ENCODE data around the gene STMN3.

The STMN3 gene

DNA sequence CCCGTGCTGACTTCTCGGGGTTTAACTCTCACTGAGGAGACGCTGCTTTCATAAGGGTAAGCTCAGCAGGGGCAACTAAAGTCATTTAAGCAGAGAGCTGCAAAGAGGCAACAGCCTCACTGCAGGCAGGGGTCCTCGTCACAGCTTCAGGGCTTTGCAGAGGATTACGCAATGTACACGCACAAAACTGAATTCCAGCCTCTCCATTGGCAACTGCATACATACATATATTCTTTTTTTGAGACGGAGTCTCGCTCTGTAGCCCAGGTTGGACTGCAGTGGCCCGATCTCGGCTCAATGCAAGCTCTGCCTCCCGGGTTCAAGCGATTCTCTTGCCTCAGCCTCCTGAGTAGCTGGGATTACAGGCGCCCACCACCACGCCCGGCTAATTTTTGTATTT lies 28.7 kb downstream of the STMN3 start (continued):
- TF ChIP-seq ZNF157 (tag by site-specific recombination; IDR thresholded peaks at IDR 0.05): no peak
- no peak for TF ChIP-seq ZNF140 (tag by site-specific recombination; IDR thresholded peaks at IDR 0.05)
- no peak for TF ChIP-seq ZNF501 (tag by site-specific recombination; IDR thresholded peaks at IDR 0.05)
- TF ChIP-seq, protein P1, sequence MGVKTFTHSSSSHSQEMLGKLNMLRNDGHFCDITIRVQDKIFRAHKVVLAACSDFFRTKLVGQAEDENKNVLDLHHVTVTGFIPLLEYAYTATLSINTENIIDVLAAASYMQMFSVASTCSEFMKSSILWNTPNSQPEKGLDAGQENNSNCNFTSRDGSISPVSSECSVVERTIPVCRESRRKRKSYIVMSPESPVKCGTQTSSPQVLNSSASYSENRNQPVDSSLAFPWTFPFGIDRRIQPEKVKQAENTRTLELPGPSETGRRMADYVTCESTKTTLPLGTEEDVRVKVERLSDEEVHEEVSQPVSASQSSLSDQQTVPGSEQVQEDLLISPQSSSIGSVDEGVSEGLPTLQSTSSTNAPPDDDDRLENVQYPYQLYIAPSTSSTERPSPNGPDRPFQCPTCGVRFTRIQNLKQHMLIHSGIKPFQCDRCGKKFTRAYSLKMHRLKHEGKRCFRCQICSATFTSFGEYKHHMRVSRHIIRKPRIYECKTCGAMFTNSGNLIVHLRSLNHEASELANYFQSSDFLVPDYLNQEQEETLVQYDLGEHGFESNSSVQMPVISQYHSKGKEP (tag by site-specific recombination; IDR thresholded peaks at IDR 0.05): 0 out of 2 replicates have a peak, but pooled peaks have one; percentile 32
- TF ChIP-seq, protein P2, sequence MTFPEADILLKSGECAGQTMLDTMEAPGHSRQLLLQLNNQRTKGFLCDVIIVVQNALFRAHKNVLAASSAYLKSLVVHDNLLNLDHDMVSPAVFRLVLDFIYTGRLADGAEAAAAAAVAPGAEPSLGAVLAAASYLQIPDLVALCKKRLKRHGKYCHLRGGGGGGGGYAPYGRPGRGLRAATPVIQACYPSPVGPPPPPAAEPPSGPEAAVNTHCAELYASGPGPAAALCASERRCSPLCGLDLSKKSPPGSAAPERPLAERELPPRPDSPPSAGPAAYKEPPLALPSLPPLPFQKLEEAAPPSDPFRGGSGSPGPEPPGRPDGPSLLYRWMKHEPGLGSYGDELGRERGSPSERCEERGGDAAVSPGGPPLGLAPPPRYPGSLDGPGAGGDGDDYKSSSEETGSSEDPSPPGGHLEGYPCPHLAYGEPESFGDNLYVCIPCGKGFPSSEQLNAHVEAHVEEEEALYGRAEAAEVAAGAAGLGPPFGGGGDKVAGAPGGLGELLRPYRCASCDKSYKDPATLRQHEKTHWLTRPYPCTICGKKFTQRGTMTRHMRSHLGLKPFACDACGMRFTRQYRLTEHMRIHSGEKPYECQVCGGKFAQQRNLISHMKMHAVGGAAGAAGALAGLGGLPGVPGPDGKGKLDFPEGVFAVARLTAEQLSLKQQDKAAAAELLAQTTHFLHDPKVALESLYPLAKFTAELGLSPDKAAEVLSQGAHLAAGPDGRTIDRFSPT (tag by site-specific recombination; IDR thresholded peaks at IDR 0.05): no peak
- no peak for TF ChIP-seq ZNF169 (tag by site-specific recombination; IDR thresholded peaks at IDR 0.05)
- no peak for TF ChIP-seq ZNF292 (tag by site-specific recombination; IDR thresholded peaks at IDR 0.05; ENCODE audit: borderline replicate concordance, low read depth)
- TF ChIP-seq ZNF366 (tag by site-specific recombination; conservative IDR thresholded peaks at IDR 0.05): no peak
- peak; percentile 77 for TF ChIP-seq ZBTB8A (tag by site-specific recombination; IDR thresholded peaks at IDR 0.05)
- TF ChIP-seq MEIS1 (CRISPR knock-in tag; IDR thresholded peaks at IDR 0.05; ENCODE audit: borderline replicate concordance): no peak
- no peak for TF ChIP-seq PRDM1 (tag by site-specific recombination; IDR thresholded peaks at IDR 0.05)
- no peak for TF ChIP-seq ZBTB1 (tag by site-specific recombination; IDR thresholded peaks at IDR 0.05)
- TF ChIP-seq KLF1 (tag by site-specific recombination; IDR thresholded peaks at IDR 0.05): no peak
- TF ChIP-seq, protein P3, sequence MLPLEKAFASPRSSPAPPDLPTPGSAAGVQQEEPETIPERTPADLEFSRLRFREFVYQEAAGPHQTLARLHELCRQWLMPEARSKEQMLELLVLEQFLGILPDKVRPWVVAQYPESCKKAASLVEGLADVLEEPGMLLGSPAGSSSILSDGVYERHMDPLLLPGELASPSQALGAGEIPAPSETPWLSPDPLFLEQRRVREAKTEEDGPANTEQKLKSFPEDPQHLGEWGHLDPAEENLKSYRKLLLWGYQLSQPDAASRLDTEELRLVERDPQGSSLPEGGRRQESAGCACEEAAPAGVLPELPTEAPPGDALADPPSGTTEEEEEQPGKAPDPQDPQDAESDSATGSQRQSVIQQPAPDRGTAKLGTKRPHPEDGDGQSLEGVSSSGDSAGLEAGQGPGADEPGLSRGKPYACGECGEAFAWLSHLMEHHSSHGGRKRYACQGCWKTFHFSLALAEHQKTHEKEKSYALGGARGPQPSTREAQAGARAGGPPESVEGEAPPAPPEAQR (tag by site-specific recombination; IDR thresholded peaks at IDR 0.05): no peak
- TF ChIP-seq, protein P4, sequence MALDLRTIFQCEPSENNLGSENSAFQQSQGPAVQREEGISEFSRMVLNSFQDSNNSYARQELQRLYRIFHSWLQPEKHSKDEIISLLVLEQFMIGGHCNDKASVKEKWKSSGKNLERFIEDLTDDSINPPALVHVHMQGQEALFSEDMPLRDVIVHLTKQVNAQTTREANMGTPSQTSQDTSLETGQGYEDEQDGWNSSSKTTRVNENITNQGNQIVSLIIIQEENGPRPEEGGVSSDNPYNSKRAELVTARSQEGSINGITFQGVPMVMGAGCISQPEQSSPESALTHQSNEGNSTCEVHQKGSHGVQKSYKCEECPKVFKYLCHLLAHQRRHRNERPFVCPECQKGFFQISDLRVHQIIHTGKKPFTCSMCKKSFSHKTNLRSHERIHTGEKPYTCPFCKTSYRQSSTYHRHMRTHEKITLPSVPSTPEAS (tag by site-specific recombination; IDR thresholded peaks at IDR 0.05): no peak
- no peak for TF ChIP-seq YY1 (tag by site-specific recombination; IDR thresholded peaks at IDR 0.05)
- no peak for TF ChIP-seq ZNF768 (tag by site-specific recombination; IDR thresholded peaks at IDR 0.05)
- TF ChIP-seq, protein P5, sequence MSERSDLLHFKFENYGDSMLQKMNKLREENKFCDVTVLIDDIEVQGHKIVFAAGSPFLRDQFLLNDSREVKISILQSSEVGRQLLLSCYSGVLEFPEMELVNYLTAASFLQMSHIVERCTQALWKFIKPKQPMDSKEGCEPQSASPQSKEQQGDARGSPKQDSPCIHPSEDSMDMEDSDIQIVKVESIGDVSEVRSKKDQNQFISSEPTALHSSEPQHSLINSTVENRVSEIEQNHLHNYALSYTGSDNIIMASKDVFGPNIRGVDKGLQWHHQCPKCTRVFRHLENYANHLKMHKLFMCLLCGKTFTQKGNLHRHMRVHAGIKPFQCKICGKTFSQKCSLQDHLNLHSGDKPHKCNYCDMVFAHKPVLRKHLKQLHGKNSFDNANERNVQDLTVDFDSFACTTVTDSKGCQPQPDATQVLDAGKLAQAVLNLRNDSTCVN (tag by site-specific recombination; optimal IDR thresholded peaks at IDR 0.05): no peak
- TF ChIP-seq, protein P6, sequence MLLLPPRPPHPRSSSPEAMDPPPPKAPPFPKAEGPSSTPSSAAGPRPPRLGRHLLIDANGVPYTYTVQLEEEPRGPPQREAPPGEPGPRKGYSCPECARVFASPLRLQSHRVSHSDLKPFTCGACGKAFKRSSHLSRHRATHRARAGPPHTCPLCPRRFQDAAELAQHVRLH (tag by site-specific recombination; IDR thresholded peaks at IDR 0.05): no peak
- no peak for TF ChIP-seq ZNF76 (tag by site-specific recombination; IDR thresholded peaks at IDR 0.05; ENCODE audit: borderline replicate concordance, low read depth)
- no peak for TF ChIP-seq GFI1B (tag by site-specific recombination; IDR thresholded peaks at IDR 0.05)
- no peak for TF ChIP-seq ZNF223 (tag by site-specific recombination; IDR thresholded peaks at IDR 0.05)
- no peak for TF ChIP-seq ZNF221 (tag by site-specific recombination; IDR thresholded peaks at IDR 0.05; ENCODE audit: borderline replicate concordance)
- TF ChIP-seq HOXA7 (CRISPR knock-in tag; IDR thresholded peaks at IDR 0.05; ENCODE audit: borderline replicate concordance): no peak
- TF ChIP-seq, protein P7, sequence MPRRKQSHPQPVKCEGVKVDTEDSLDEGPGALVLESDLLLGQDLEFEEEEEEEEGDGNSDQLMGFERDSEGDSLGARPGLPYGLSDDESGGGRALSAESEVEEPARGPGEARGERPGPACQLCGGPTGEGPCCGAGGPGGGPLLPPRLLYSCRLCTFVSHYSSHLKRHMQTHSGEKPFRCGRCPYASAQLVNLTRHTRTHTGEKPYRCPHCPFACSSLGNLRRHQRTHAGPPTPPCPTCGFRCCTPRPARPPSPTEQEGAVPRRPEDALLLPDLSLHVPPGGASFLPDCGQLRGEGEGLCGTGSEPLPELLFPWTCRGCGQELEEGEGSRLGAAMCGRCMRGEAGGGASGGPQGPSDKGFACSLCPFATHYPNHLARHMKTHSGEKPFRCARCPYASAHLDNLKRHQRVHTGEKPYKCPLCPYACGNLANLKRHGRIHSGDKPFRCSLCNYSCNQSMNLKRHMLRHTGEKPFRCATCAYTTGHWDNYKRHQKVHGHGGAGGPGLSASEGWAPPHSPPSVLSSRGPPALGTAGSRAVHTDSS (tag by site-specific recombination; IDR thresholded peaks at IDR 0.05): no peak
- TF ChIP-seq ZNF133 (tag by site-specific recombination; IDR thresholded peaks at IDR 0.05): no peak
- no peak for TF ChIP-seq GLI2 (tag by site-specific recombination; IDR thresholded peaks at IDR 0.05; ENCODE audit: borderline replicate concordance, low read depth)
- no peak for TF ChIP-seq ZNF426 (tag by site-specific recombination; IDR thresholded peaks at IDR 0.05)
- TF ChIP-seq KLF16 (tag by site-specific recombination; IDR thresholded peaks at IDR 0.05): no peak
- TF ChIP-seq ZNF24 (tag by site-specific recombination; IDR thresholded peaks at IDR 0.05): no peak
- TF ChIP-seq, protein P8, sequence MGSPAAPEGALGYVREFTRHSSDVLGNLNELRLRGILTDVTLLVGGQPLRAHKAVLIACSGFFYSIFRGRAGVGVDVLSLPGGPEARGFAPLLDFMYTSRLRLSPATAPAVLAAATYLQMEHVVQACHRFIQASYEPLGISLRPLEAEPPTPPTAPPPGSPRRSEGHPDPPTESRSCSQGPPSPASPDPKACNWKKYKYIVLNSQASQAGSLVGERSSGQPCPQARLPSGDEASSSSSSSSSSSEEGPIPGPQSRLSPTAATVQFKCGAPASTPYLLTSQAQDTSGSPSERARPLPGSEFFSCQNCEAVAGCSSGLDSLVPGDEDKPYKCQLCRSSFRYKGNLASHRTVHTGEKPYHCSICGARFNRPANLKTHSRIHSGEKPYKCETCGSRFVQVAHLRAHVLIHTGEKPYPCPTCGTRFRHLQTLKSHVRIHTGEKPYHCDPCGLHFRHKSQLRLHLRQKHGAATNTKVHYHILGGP (tag by site-specific recombination; IDR thresholded peaks at IDR 0.05): no peak

All from HEK293 (cell line).